ENCODE data around the gene ZNF365.
"Not testable (repeated sequence)": the region's sequence is repeated elsewhere in the genome, so short reads cannot be mapped to it uniquely, and the experiment has no call there.

The ZNF365 gene

DNA sequence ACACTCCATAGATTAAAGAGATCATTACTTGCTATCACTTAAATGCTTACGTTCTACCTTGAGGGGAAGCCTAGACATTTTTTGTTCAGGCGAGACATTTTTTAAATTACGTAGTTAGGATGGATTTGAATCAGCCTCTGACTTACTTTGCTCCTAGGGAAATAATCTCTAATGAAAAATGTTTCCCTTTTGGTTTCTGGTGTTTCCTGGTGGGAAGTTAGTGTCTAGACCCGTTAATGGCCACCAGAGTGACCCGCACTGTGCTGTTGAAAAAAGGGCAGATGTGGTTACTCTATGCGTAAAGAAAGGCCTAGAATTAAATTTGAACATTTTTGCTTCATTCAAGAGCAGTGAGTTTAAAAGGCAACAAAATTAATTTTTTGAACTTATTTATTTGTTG, 3.8 kb downstream of the ZNF365 start:
- no peak for DNase-seq

DNA sequence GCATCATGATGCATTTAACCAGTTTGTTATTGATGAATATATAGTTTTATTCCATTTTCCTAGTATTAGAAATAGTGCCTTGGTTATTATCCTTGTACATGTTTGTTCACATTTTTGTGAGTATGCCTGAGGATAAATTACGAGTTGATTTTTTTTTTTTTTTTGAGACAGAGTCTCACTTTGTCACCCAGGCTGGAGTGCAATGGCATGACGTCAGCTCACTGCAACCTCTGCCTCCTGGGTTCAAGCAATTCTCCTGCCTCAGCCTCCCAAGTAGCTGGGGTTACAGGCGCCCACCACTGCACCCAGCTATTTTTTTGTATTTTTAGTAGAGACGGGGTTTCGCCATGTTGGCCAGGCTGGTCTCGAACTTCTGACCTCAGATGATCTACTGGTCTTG, 4.7 kb downstream of the ZNF365 start:
- not testable (repeated sequence) for DNase-seq

DNA sequence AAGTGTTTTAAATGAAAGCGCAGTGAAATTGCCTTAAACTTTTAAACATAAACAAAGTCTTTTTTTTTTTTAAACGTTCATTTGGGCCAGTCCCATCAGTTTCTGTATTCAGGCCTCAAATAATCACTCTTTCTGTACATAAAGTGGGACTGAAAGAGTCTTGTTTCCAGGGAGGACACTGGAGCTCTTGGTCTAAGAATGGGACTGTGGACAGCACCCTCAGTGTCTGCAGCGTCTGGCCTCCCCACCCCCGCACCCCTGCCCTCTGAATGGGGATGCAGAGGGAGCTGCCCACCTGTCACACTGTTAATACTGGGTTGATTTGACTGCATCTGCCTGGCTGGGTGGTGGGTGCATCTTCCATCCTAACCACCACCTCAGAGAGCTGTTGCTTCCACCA, 5.2 kb downstream of the ZNF365 start:
- DNase-seq: no peak

- peak; percentile 88 for DNase-seq
Observed at GRCh38 chr10:62380016-62380415, 5.8 kb downstream of the ZNF365 start.

GRCh38 chr10:62381385-62382102, 7.4 kb downstream of the ZNF365 start:
- DNase-seq: no peak

DNA sequence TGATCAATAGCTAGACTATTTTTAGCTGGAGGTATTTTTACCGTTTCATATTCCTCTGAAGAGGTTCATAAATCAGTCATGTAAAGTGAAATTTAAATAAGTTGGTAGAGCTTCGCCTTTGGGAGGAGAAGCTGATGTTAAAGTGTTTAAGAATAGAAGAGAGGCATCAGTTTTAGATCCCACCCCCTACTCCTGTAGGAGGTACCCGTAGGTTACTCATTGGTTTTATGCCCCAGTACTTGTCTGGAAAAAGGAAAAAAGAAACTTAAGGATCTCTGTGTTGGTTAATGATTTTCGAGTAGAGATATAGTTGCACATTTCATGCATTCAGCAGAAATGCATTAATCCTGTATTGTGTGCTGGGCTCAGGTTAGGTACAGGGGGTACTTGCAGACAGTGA, 8.7 kb downstream of the ZNF365 start:
- no peak for DNase-seq

DNA sequence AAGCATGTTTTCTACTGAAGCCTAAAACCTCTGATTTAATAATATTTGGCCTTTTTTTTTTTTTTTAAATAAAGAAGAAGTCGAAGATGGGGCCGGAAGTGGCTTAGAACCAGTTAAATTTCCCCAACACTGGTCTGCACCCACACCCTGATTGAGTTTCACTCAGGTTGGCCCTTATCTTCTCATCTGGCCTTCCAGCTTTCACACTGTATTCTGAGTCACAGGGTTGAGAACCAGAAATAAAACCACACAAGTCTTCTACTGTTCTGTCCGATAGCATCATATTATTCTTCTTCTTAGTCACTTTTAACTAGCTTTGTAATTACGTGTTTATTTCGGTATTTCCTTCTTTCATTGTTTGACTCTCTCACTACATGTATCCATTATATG, 9.9 kb downstream of the ZNF365 start:
- peak; percentile 80 for DNase-seq

- no peak for DNase-seq
Observed at GRCh38 chr10:62384447-62385081, 10.4 kb downstream of the ZNF365 start.

GRCh38 chr10:62386356-62387320, 12.5 kb downstream of the ZNF365 start:
- DNase-seq: peak; percentile 82

DNA sequence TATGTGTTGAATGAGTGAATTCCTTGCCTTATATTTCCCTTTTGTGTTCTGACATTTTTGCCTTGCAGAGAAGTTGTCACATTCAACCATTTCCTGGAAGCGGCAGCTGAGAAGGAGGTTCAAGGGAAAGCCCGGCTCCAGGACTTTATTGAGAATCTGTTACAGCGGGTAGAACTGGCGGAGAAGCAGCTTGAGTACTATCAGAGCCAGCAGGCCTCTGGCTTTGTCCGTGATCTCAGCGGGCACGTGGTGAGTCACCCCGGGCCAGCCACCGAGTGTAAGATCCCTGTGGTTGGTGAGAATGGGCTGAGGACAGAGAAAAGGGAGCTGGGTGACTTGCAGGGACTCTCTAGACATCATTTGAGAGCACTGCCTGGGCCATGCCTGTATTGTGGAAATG, 14.2 kb downstream of the ZNF365 start:
- DNase-seq: no peak

- DNase-seq: peak; percentile 80
Observed at GRCh38 chr10:62390497-62391176, 16.5 kb downstream of the ZNF365 start.

DNA sequence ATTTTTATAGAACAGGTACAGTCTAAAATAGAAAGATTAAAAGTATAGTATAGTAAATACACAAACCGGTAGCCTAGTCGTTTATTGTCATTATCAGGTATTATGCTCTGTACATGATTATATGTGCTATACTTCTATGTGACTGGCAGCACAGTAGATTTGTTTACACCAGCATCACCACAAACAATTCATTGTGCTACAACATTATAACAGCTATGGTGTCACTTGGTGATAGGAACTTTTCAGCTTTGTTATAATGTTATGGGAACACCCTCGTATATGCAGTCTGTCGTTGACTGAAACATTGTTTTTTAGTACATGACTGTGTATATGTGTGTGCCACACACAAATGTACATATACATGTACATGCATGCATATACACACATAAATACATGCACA, 19.1 kb downstream of the ZNF365 start:
- no peak for DNase-seq

DNA sequence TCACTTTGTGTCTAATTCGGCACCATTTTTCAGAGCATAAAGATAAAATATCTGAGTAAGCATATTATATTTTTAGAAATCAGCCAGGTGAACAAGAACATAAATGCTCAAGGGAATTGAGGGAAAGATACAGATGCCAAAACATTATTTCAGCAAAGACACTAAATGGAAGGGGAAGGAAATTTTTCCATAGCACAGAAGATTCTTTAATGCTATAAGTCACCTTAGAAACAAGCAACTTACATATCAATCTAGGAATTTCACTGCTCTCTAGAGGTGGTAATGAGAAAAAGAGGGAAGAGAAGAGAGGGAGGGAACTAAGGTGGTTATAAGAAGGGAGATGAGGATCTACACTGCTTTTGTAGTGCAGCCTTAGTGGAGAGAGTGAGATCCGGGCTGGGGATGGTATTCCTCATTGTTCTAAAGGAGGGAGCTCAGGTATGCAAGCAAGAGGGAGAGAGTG, 20.4 kb downstream of the ZNF365 start:
- DNase-seq: no peak

- DNase-seq: no peak
Observed at GRCh38 chr10:62395892-62396291, 21.7 kb downstream of the ZNF365 start.

DNA sequence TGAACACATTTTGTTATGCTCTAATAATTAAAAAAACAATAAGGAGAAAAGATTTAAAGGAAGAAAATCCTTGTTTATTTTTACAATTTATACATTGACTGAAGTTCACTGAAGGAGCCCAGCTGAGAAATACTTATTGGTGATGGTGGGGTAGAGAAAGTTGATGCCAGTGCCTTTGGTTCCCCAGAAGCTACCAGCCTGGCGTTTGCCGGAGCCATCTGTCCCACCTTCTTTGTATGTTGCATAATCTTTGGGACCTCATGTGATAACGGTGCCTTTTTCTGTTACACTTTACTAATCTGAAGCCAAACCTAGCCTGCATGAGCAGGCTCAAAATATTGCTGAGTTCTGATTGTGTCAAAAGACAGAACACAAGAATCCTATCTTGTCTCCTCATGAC, 22.7 kb downstream of the ZNF365 start:
- no peak for DNase-seq

DNA sequence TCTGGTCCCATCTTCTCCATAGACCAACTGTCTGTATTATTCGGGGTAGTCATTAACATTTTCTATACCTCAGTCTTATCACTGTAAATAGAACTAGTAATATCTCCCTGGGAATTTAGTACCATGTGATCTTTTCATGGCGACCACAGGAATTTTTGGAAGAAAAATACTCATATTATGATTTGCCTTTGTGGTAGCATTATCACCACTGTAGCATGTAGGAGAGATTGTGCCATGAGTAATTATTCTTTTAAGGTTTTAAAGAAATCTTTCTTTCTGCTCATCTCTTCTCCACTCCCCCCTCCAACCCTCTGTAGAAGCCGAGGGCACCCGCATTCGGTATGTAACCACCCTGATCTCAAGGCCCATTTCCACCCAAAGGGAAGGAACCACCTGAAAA, 25.0 kb downstream of the ZNF365 start:
- DNase-seq: peak; percentile 74

DNA sequence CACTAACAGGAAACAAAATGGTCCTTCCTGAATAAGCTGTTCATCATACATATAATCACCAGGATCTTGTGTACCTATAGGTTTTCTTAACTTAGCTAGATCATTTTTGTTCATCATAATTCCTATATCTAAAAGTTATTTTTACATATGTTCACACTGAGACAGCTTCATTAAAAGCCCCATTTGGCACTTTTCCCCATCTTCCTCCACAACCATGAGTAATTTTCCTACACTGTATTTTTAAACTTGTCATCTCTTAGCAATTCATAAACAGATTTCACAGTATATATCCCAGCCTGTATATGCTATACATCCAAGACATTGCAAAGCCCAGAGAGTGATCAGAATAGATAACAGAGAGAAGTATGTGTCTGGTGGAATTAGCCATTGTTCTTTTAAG, 28.3 kb downstream of the ZNF365 start:
- peak; percentile 31 for DNase-seq

DNA sequence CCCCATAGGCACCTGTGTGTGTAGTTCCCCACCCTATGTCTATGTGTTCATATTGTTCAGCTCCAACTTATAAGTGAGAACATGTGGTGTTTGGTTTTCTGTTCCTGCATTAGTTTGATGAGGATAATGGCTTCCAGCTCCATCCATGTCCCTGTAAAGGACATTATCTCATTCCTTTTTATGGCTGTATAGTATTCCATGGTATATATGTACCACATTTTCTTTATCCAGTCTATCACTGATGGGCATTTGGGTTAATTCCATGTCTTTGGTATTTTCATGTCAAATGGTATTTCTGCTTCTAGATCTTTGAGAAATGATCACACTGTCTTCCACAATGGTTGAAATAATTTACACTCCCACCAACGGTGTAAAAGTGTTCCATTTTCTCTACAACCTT, 36.4 kb downstream of the ZNF365 start:
- DNase-seq: not testable (repeated sequence)

- DNase-seq: not testable (repeated sequence)
Observed at GRCh38 chr10:62410934-62411333, 36.8 kb downstream of the ZNF365 start.

GRCh38 chr10:62413048-62413447, 38.9 kb downstream of the ZNF365 start:
- no peak for DNase-seq

GRCh38 chr10:62413652-62414051, 39.5 kb downstream of the ZNF365 start:
- DNase-seq: no peak

- DNase-seq: no peak
Observed at GRCh38 chr10:62414359-62414758, 40.2 kb downstream of the ZNF365 start.

Measured in fibroblast of skin of back (primary cell).